A673 (cell line): Measurements from ENCODE around the gene CCDC171. TPM values are rescaled to one million over a fixed set of nuclear protein-coding genes. Genes with fewer than 3 reads are reported as not detected.
"Not testable (repeated sequence)": the region's sequence is repeated elsewhere in the genome, so short reads cannot be mapped to it uniquely, and the experiment has no call there.

Source experiments
- BruUV-seq: library from RNA; stranded (reverse); fragments of 400-500 nt; replicated peaks from 2 replicates; lab custom pipeline; 2021; lab: Mats Ljungman, UMichigan
- CTCF ChIA-PET: fragments of 300-600 bp; sonication (Branson Sonifier 250); formaldehyde crosslinking; loops from one replicate; lab custom pipeline; 2022; ENCODE audit warnings: antibody characterized with exemption; lab: Charles Lee
- POLR2A ChIA-PET: fragments of 300-600 bp; sonication (Branson Sonifier 250); formaldehyde crosslinking; loops from one replicate; lab custom pipeline; 2022; ENCODE audit warnings: antibody characterized with exemption; ENCODE audit not compliant: low non-redundant PET; lab: Charles Lee
- DNase-seq: peaks from one replicate; pipeline ENCODE4 v3.0.0-alpha.2; 2015; ENCODE audit warnings: low spot score
- H3K27ac ChIP-seq: fragments of 200-600 bp; sonication (generic); 2 replicates; pipeline ENCODE4 v1.5.1; 2016; ENCODE audit warnings: mixed run types, low read depth, mild to moderate bottlenecking, mixed read lengths, antibody characterized with exemption, low read length; ENCODE audit not compliant: poor library complexity, severe bottlenecking
- H3K27me3 ChIP-seq: fragments of 200-600 bp; sonication (generic); replicated peaks from 2 replicates; pipeline ENCODE4 v1.6.1; 2017; ENCODE audit warnings: mixed run types, low read depth, mild to moderate bottlenecking, mixed read lengths, antibody characterized with exemption, low read length; ENCODE audit not compliant: insufficient read depth, poor library complexity
- H3K36me3 ChIP-seq: fragments of 200-600 bp; sonication (generic); 2 replicates; pipeline ENCODE4 v1.6.1; 2016; ENCODE audit warnings: mixed run types, mild to moderate bottlenecking, mixed read lengths, antibody characterized with exemption, low read length; ENCODE audit not compliant: insufficient read depth, poor library complexity, severe bottlenecking
- H3K4me1 ChIP-seq: fragments of 200-600 bp; sonication (generic); 2 replicates; pipeline ENCODE4 v1.6.1; 2017; ENCODE audit warnings: mixed run types, mild to moderate bottlenecking, mixed read lengths, antibody characterized with exemption, low read length; ENCODE audit not compliant: insufficient read depth, poor library complexity, severe bottlenecking
- H3K4me3 ChIP-seq: fragments of 200-600 bp; sonication (generic); 2 replicates; pipeline ENCODE4 v1.5.1; 2016; ENCODE audit warnings: low read depth, mixed run types, mild to moderate bottlenecking, mixed read lengths, low read length; ENCODE audit not compliant: poor library complexity, severe bottlenecking
- H3K9me3 ChIP-seq: fragments of 200-600 bp; sonication (generic); 2 replicates; pipeline ENCODE4 v1.6.1; 2016; ENCODE audit warnings: mixed run types, low read depth, mild to moderate bottlenecking, mixed read lengths, antibody characterized with exemption, low read length; ENCODE audit not compliant: poor library complexity, severe bottlenecking
- CTCF ChIP-seq: fragments of 300-800, 200-600 bp; sonication (generic); conservative IDR thresholded peaks from 2 replicates; pipeline ENCODE4 v1.5.1; 2017; ENCODE audit warnings: low read depth, mild to moderate bottlenecking, antibody characterized with exemption, low read length, moderate library complexity, mixed read lengths
- EZH2 ChIP-seq: fragments of 200-600 bp; sonication (generic); IDR thresholded peaks from 2 replicates; pipeline ENCODE4 v1.6.1; 2017; ENCODE audit warnings: borderline replicate concordance, low read depth, mild to moderate bottlenecking, mixed read lengths, antibody characterized with exemption, low read length; ENCODE audit not compliant: poor library complexity, severe bottlenecking
- intact Hi-C: fragments of 100-400 bp; cut with micrococcal nuclease; formaldehyde crosslinking; loops from one replicate; pipeline ENCODE4 v1.10.0; 2022; ENCODE audit not compliant: unreplicated experiment
- total RNA-seq: library from RNA; stranded (reverse); gene quantifications from 2 replicates; pipeline ENCODE4 v1.2.3, GENCODE V29; 2021

The CCDC171 gene
- total RNA-seq, 1 experiment from 2014 or later: 72.5 TPM

- H3K4me1 ChIP-seq: peaks cover 7% of the 10 kb centered on the region
- ChIA-PET CTCF (no interaction called here), POLR2A (no interaction called here)
- intact Hi-C loops: no loop called here
- no peak overlapping the region for H3K27ac ChIP-seq
- H3K27me3 ChIP-seq: no peaks in the 10 kb centered on the region
- peak; percentile 7 for DNase-seq
- no peak for TF ChIP-seq EZH2
- no peak for TF ChIP-seq CTCF
- no peaks in the 10 kb centered on the region for H3K36me3 ChIP-seq
- H3K4me3 ChIP-seq: no peak overlapping the region
- H3K9me3 ChIP-seq: no peaks in the 10 kb centered on the region
- BruUV-seq: no TSS peak
Measured at GRCh38 chr9:15697446-15697851, 144.6 kb downstream of the CCDC171 start.

- DNase-seq, H3K4me1 ChIP-seq, intact Hi-C loops, CTCF ChIA-PET, BruUV-seq, H3K9me3 ChIP-seq, H3K4me3 ChIP-seq, H3K36me3 ChIP-seq, H3K27ac ChIP-seq, H3K27me3 ChIP-seq, POLR2A ChIA-PET: not testable (repeated sequence)
Measured at GRCh38 chr9:15699876-15700559, 147.2 kb downstream of the CCDC171 start.

- no peak for DNase-seq
- Histone ChIP-seq H3K9me3 (no peaks in the 10 kb centered on the region), H3K4me3 (no peak overlapping the region), H3K4me1 (no peaks in the 10 kb centered on the region), H3K27me3 (no peaks in the 10 kb centered on the region), H3K27ac (no peak overlapping the region), H3K36me3 (no peaks in the 10 kb centered on the region)
- CTCF ChIA-PET: no interaction called here
- intact Hi-C loops: no loop called here
- TF ChIP-seq CTCF (no peak), EZH2 (no peak)
- BruUV-seq: no TSS peak
- POLR2A ChIA-PET: no interaction called here
Measured at GRCh38 chr9:15707000-15707399, 154.2 kb downstream of the CCDC171 start.

GRCh38 chr9:15711531-15711930 is 158.7 kb downstream of the CCDC171 start:
- no peak for TF ChIP-seq EZH2
- no peak for TF ChIP-seq CTCF
- no TSS peak for BruUV-seq
- POLR2A ChIA-PET: no interaction called here
- CTCF ChIA-PET: no interaction called here
- no peak overlapping the region for H3K4me3 ChIP-seq
- no peak for DNase-seq
- intact Hi-C loops: no loop called here
- no peak overlapping the region for H3K27ac ChIP-seq
- no peaks in the 10 kb centered on the region for H3K36me3 ChIP-seq
- no peaks in the 10 kb centered on the region for H3K9me3 ChIP-seq
- no peaks in the 10 kb centered on the region for H3K27me3 ChIP-seq
- H3K4me1 ChIP-seq: no peaks in the 10 kb centered on the region
